GM12873 (cell line): ENCODE measurements around the gene TMEM179.

Experiments
- CTCF ChIP-seq: IDR thresholded peaks from 2 replicates; pipeline ENCODE4 v1.5.1; 2012; ENCODE audit warnings: low read depth, mild to moderate bottlenecking, moderate library complexity, low read length, control low read depth; ENCODE audit not compliant: insufficient read depth; ENCODE audit errors: missing control alignments

The TMEM179 gene

GRCh38 chr14:104639885-104640548 lies 35.4 kb upstream of the TMEM179 start:
- TF ChIP-seq CTCF: peak; percentile 94

GRCh38 chr14:104639471-104639870 lies 34.9 kb upstream of the TMEM179 start:
- TF ChIP-seq CTCF: no peak

- no peak for TF ChIP-seq CTCF
Observed at GRCh38 chr14:104638927-104639450, 34.4 kb upstream of the TMEM179 start.

- TF ChIP-seq CTCF: no peak
Observed at GRCh38 chr14:104638190-104638589, 33.6 kb upstream of the TMEM179 start.

- no peak for TF ChIP-seq CTCF
Observed at GRCh38 chr14:104637546-104638003, 33.0 kb upstream of the TMEM179 start.

- TF ChIP-seq CTCF: no peak
Observed at GRCh38 chr14:104636131-104636530, 31.6 kb upstream of the TMEM179 start.

- TF ChIP-seq CTCF: no peak
Observed at GRCh38 chr14:104635717-104636116, 31.1 kb upstream of the TMEM179 start.
